Measurements from ENCODE around the gene OTUB1.

The OTUB1 gene

DNA sequence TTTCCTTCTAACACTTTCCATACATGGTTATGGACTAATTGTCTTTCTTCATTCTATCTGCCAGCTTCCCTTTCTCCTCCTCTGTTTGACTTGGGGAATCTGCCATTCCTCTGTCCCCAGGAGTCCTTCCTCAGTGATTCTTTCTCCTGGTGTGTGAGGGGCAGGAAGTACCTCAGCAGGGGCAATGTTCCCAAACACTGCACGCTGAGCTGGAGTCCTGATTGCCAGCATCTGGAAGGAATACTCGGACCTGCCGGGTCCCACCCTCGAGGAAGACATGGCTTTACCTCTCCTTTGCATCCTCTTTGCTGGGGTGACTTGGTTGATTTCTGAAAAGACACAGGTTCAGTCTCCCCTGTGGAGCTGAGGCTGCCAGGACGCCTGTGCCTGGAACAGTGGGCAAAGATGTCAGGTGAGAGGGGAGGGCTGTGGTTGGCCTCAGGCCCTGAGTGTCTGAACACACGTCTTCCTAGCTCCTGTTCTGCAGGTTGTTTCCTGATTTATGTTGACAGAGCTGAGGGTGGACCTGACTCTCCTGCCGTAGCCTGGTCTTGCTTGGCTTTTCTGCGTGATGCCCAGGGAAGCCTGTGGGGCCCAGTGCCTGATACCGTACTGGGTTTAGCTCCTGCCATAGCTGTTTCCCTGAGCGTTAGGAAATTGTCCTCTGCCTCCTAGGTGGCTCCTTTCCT lies 7.5 kb upstream of the OTUB1 start:
- DNase-seq, result no peak

DNA sequence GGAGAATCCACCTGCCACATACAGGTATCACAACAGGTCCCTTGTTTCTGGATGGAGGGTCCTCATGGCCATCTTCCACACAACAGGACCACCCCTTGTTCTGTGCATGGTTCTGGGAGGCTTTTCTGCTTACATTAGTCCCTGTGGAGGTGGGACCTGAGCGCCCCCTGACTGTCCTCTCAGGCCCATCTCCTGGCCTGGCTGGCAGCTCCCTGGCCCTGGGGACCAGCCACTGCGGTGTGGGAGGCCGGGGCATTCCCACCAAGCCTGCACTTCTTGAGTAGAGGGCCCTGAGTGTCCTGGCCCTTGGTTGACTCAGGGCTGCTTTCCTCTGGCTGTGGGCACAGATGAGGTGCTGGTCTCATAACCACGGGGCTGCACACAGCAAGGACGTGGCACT lies 6.8 kb upstream of the OTUB1 start:
- no peak for DNase-seq

DNA sequence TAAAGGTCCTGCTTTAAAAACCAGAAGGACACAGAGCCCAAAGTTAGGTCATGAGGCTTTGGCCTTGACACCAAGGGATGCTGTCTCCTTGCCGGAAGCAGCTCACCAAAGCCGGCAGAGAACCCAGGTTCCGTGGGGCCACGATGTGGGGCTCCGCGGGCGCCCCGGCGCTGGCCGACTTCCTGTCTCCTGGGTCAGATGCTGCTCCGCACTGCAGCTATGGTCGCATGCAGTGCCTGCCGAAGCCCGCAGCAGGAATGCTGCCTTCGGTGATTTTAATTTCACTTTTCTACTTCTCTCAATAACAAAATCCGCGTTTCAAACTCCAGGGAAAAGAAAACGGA lies 454 bp upstream of the OTUB1 start:
- DNase-seq, result peak; percentile 56

DNA sequence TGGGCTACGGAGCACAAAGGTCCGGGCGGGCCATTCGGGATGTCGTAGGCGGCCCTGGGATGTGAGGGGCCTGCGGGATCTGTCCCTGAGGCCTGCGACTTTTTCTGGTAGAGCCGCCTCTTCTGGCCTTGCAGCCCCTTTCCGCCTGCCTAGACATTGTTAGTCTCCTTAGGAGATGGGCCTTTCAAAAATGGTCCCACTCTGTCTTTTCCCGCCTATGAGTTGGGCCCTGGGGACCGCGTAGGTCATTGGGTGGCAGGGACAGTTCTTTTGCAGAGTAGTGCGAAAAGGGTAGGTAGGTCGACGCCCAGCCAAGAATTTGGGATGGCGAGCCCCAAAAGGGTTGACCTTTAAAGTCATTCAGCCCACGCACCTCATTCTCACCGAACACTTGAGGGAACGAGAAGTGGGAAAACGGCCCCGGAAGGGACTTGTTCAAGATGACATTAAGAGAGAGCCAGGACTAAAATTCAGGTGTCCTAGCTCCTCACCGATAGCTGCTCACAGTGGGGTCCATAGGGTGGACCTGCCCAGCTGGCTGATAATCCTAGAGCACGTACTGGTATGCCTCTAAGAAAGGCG lies 785 bp downstream of the OTUB1 start:
- DNase-seq, result no peak

DNA sequence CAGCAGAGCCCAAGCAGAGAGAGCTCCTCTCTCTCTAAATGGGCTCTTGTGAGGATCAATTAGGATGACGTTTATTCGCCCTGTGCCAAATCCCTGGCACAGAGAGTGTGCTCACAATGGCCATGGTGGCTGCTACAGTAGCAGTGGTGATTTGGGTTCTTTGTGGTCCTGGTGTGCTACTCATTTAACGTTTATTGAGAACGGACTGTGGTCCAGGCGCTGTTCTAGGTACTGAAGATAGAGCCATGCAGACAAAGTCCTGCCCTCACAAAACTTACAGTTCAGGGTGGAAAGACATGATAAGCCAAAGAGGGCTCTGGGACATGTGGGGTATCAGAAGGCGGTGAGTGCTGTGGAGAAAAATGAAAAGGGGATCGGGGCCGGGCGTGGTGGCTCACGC lies 5.3 kb downstream of the OTUB1 start:
- no peak for DNase-seq

DNA sequence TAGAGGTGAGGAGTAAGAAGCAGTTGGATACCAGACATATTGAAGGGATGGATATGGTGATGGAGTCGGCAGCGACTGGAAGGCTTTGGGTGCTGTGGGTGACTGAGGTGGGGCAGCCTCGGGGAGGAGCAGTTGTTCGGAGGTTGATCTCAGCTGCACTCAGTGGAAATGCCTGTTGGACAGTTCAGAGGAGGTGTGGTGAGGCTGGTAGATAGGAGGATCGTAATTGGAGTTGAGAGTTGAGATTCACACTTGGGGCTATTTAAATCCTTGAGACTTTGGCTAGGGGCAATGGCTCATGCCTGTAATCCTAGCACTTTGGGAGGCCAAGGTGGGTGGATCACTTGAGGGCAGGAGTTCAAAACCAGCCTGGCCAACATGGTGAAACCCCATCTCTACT lies 6.9 kb downstream of the OTUB1 start:
- DNase-seq, result no peak

DNA sequence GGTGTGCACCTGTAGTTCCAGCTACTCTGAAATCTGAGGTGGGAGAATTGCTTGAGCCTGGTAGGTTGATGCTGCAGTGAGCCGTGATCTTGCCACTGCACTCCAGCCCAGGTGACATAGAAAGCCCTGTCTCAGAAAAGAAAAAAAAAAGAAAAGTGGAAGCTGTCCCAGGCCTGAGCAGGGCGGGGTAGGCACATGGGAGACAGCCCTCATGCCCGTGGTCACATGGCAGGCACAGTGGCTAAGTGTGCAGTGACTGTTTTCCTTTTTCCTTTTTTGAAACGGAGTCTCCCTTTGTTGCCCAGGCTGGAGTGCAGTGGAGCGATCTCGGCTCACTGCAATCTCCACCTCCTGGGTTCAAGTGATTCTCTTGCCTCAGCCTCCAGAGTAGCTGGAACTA lies 7.8 kb downstream of the OTUB1 start:
- no peak for DNase-seq

DNA sequence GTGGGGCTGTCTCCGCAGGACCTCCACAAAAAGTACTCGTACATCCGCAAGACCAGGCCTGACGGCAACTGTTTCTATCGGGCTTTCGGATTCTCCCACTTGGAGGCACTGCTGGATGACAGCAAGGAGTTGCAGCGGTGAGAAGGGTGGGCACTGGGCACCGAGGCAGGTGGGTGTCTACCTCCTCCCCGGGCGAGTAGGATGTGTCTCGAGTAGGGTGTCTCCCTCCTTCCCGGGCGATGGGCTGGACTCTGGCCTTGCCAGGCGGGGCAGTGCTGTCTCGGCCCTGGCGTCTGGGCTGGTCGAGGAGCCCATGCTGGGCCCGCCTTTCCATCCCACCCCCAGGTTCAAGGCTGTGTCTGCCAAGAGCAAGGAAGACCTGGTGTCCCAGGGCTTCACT lies 10.3 kb downstream of the OTUB1 start:
- DNase-seq, result no peak

DNA sequence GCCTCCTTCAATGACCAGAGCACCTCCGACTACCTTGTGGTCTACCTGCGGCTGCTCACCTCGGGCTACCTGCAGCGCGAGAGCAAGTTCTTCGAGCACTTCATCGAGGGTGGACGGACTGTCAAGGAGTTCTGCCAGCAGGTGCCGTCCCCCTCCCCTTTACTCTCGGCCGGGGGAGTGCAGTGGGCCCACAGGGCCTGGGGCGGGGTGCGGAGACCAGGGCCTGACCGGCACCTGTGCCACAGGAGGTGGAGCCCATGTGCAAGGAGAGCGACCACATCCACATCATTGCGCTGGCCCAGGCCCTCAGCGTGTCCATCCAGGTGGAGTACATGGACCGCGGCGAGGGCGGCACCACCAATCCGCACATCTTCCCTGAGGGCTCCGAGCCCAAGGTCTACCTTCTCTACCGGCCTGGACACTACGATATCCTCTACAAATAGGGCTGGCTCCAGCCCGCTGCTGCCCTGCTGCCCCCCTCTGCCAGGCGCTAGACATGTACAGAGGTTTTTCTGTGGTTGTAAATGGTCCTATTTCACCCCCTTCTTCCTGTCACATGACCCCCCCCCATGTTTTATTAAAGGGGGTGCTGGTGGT lies 11.0 kb downstream of the OTUB1 start:
- no peak for DNase-seq

DNA sequence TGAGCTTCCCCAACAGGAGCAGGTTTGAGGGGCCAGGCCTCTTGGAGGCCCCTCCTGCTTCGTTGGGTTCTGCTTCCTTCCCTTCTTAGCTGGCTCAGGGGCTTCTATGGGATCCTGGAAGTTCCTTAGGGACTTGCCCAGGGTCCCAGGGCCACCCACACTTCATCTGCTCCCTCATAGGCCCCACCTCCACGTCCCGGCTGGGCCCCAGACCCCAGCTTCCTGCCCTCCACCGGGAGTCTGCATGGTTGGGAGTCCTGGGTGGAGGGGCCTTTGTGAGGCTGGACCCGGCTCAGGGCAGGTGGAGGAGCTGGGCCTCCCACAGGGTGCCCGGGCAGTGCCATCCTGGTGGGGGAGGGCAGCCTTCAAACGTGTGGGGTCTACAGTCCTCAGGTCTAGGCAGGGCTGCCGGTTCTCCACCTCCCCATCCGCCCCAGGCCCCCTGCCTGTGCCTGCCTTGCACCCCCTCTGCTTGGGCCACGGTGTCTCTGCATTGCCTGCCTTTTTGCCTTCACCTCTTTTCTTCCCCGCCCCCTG lies 11.6 kb downstream of the OTUB1 start:
- no peak for DNase-seq

DNA sequence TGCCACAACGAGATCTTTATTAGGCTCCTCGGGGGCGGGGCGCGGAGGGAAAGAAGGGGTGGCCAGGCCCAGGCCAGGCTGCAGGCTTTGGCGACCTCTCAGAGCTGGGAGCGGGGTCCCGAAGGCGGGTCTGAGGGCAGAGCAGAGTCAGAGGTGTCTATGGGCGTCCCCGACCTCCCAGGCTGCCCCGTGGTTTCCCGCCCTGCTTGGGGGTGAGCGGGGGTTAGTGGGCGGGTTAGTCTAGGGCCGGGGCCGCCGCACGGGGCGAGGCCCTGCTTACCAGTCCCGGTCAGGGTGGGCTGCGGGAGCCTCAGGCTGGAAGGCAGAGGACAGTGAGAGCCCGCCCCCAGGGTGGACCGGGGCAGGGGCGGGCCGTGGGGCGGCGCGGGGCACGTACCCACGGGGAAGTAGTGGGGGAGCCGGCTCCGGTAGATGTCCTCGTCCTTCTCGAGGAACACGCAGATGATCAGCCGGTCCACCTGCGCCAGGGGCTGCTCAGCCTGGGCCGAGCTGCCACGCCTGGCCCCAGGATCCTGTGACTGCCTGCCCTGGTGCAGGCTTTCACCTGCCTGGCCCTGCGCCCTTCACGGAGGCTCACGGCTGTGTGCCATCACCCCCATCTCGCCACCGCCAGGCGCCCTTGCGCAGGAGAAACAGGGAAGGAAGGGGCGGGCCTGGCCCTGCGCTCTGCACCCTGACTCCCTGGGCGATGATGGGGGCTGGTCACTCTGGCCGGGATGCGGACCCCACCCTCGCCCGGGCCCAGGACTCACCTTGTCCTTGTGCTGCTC lies 12.5 kb downstream of the OTUB1 start:
- no peak for DNase-seq

DNA sequence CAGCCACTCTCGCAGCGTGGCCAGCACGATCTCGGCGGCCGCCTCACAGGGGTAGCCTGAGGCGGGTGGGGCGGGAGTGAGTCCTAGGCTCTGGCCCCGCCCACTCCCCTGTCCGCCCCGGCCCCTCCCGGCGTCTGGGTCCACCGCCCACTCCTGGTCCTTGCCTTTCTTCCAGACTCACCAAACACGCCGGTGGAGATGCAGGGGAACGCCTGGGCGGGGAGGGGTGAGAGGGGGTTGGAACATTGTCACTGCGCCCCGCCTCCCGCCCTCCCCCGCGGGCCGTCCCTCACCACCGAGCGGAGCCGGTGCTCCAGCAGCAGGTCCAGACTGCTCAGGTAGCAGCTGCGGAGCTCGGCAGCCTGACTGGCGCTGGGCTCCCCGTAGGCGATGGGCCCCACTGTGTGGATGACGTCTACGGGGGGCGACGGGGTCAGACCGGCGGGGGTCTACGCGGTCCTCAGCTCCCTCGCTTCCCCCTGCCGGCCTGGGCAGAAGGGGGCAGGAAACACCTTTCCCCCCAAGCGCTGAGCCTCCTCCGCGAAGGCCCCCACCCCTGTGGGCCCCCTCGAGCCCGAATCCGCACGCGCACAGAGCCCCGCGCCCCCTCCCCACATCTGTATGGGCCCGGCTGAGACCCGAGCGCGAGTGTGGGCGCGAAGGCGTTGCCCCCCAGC lies 13.2 kb downstream of the OTUB1 start:
- DNase-seq, result peak; percentile 40

DNA sequence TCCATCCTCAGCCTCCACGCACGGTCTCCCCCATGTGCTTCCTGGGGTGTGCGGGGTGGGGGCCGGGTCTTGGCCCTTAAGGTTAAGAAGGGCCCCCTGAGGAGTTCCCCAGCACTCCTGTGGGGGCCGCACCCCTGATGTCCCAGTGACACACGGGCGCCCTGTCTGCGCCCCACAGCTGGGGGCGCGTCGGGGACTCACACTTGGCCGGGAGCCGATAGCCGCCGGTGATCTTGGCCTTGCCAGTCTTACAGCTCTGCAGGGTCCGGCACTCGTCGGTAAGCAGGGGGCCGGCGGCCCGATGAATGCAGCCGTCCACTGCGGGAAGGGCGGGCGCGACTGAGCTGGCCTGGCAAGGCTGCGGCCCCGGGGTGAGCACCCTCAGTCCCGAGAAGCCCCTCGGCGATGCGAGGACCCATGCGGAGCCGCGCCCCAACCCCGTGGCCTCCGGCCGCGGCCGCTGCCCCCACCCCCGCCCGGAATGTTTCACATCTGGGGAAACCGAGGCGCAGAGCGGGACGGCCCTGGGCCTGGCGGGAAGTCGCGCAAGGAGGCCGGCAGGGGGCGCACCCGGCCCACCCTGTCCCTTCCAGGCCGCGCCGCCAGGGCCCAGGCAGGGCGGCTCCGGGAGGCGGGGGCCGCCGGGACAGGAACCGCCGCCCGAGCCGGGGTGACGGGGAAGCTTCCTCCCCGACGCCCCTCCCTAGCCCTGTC lies 13.9 kb downstream of the OTUB1 start:
- peak; percentile 68 for DNase-seq

DNA sequence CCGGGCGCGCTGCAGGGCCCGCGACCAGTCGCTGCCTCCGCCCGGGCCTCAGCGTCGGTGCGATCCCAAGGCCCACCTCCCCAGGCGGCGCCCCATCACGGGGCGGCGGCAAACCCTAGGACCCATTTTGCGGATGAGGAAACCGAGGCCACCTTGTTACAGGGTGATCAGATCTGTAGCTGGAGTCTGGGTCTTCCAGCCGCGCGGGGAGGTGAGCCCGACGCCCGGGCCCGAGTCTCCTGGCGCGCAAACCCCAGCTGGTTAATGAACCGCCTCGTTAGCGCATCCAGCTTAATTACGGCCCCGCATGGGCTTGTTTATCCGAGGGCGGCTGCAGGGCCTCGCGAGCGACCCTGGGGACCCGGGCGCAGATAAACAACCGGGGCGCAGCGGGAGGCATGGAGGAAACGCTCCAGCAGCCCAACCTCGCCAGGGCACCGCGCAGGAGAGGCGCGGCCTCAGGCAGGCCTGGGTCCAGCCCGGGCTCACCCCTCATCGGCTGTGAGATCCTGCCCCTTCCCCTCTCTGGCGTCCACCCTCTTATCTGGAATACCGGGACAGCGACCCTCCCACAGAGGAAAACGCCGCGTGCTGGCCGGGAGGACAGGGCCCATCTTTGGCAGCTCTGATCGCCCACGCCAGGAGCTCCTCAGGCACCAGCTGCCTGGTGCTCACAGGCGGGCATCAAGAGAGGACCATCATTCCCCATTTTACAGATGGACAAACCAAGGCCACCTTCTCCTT lies 14.7 kb downstream of the OTUB1 start:
- DNase-seq, result no peak

DNA sequence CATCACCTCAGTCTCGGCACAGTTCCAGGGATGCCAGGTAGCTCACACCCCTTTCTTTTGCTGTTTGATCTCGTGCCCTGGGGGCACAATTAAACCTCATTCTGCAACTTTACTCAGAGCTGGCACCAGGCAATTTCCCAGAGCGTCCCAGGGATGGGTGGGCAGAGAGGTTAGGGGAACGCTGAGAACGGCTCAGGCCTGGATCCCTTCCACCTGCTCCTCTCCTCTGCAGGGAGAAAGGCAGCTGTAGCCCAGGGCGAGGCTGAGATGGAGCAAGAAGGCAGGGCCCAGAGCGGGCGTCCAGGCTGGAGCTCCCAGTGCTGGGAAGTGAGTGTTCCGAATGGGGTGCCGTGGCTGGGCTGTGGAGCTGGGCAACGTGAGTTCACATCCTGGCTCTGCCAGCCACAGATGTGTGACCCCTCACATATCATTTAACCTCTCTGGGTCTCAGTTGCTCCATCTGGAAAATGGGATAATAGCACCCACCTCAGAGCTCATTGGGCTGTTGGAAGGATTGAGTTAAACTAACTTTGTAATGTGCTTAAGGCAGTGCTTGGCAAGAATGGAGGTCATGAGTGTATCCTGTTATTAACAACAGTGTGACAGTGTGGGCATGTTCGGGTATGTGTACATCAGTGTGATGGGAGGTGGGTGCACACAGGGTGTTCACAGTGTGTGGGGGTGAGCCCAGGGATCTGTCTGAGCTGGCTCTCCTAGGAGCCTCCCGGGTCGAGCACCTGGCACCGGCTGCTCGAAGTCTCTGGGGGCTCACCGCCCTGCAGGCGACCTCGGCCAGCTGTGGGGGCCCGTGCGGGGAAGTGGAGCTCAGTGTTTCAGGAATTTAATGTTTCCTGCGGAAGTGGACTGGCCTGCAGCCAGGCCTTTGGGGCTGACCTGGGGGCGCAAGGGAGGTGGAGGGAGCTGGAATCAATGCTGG lies 15.5 kb downstream of the OTUB1 start:
- DNase-seq, result no peak

DNA sequence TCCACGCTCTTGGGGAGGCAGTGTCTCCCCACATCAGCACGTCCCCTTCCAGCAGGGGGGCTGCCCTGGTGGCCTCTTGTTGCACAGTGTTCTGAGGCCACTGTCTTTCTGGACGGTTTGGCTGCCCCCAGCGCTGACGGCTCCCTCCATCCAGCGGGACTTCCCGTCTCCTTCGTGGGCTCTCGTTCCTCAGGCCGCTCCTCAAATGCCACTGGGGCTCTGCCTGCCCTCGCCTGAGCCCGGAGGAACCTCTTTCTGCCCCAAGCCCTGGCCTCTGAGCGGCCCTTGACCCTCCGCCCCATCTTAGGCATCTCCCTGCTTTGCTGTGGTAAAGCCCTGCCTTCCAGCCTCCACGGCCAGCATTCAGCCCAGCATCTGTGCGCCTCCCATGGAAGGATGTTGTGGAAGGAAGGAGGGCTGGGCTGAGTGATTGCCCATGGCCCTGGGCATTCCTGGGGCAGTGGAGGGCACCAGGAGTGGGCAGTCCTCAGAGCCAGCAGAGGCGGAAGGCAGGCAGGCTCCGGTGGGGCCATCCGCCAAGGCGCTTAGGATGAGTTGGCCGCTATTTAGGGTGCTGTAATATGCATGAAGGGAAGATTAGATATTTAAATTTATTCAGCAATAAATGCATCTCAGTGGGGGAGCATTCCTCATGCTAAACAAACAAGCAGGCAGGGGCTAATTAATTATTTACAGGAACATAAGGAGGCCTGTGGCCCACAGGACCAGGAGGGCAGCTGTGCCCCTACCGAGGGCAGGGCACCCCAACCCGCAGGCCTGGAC lies 17.8 kb downstream of the OTUB1 start:
- DNase-seq, result no peak

DNA sequence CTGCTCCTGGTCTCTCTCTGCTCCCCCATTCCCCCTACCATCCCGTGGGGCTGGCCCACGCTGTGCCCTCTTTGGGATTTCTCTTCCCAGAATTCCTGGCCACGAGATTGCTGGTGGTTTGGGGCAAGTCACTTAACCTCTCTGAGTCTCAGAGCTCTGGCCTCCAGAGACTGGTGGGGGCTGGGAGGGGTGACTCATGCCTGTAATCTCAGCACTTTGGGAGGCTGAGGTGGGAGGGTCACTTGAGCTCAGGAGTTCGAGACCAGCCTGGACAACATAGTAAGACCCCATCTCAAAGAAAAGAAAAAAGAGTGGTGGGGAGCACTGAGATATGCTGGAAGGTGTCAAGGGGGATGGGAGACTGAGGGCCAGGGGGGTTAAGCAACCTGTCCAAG lies 18.3 kb downstream of the OTUB1 start:
- DNase-seq, result no peak

DNA sequence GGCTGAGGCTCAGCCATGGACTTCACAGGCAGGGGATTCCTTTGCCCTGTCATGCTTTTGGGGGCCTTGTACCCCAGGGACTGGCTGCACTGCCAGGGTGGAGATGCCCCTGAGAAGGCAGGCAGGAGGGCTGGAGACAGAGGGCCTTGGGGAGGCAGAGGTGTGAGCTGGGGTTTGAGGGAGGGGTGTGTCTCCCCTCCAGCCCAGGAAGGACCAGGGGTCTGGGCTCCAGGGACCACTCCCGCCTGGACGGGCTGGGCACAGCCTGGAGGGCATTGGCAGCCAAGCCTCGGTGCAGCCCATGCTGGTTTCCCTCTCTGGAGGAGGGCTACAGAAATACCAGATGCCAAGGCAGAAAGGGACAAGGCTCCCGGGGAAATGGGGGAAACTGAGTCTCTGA lies 19.5 kb downstream of the OTUB1 start:
- DNase-seq, result no peak

DNA sequence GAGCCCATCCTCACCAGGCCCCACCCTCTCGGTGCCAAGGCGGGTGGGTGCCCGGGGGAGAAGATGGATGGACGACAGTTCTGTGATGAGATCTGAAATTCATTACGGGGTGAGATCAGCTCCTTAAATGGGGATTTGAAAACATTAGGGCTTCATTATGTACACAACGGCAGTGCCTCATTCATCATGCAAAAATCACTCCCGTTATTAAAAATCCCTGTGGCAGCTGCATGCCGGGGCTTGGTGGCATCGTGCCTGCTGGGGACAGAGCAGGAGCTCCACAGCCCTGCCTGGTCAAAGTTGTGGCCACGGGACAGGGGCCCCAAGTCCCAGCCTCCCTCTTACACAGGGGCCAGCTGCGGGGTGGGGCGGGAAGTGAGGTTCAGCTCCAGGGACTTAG lies 20.2 kb downstream of the OTUB1 start:
- DNase-seq, result no peak

DNA sequence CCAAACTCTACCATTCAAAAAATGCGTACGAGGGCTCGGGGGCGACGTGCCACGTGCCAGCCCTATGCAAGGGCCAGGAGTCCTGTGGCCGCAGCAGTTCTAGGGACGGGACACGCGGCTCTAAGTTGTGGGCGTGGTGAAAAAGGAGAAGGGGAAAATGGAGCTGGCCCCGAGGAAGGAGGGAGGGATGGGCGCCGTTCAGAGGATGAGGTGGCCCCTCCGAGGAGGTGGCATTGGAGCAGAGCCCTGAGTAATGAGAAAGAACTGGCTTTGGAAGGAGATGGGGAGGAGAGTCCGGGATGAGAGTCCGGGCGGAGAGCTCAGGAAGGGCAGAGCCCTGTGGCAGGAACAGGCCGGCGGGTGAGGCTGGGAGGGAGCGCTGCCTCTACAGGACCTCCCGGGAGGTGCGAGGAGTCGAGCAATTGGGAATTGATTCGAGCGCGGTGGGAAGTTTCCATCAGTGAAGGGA lies 21.0 kb downstream of the OTUB1 start:
- no peak for DNase-seq
